Endothelial cell of umbilical vein (primary cell): Measurements from ENCODE around the gene PHACTR1. TPM values are rescaled to one million over a fixed set of nuclear protein-coding genes. Genes with fewer than 3 reads are reported as not detected.

Experiments used
- BruUV-seq: library from RNA; stranded (reverse); fragments of 400-500 nt; replicated peaks from 2 replicates; lab custom pipeline; 2021; lab: Mats Ljungman, UMichigan
- CTCF ChIA-PET: fragments of 300-600, 350-600 bp; sonication (Branson Sonifier 250); formaldehyde crosslinking; loops from one replicate; lab custom pipeline; 2021; ENCODE audit warnings: antibody characterized with exemption, inconsistent platforms; lab: Charles Lee
- POLR2A ChIA-PET: fragments of 300-600, 350-600 bp; sonication (Branson Sonifier 250); formaldehyde crosslinking; loops from one replicate; lab custom pipeline; 2021; ENCODE audit warnings: antibody characterized with exemption, inconsistent platforms; lab: Charles Lee
- DNase-seq: peaks from one replicate; pipeline ENCODE4 v3.0.0-alpha.2; 2011; ENCODE audit warnings: low read depth, low spot score
- FAIRE-seq: peaks from 2 replicates; lab custom pipeline; 2011; peaks lifted over from hg19 to GRCh38; lab: Jason Lieb, UNC
- H2AFZ ChIP-seq: 2 replicates; pipeline ENCODE4 v1.6.0; 2012; ENCODE audit warnings: low read depth, low read length, control low read depth, inconsistent platforms
- H3K27ac ChIP-seq: 2 replicates; pipeline ENCODE4 v1.5.1; 2011; ENCODE audit warnings: low read depth, mild to moderate bottlenecking, control low read depth, low read length, moderate library complexity; ENCODE audit not compliant: insufficient read depth
- H3K27me3 ChIP-seq, 2 experiments: 2 replicates each; pipeline versions ENCODE4 v1.6.0 to v1.6.1; 2011; ENCODE audit warnings: low read length in 2 of 2, mixed read lengths in 1 of 2; ENCODE audit not compliant: control insufficient read depth in 2 of 2, insufficient read depth in 2 of 2
- H3K36me3 ChIP-seq, 2 experiments: 2 replicates in 1 of 2; 3 replicates in 1 of 2; pipeline ENCODE4 v1.5.1; 2011; ENCODE audit warnings: low read length in 2 of 2, mild to moderate bottlenecking in 1 of 2, moderate library complexity in 1 of 2; ENCODE audit not compliant: control insufficient read depth in 2 of 2, insufficient read depth in 2 of 2; ENCODE audit errors: extremely low read depth in 1 of 2
- H3K4me1 ChIP-seq: 3 replicates; pipeline ENCODE4 v1.5.1; 2011; ENCODE audit warnings: mild to moderate bottlenecking, low read length; ENCODE audit not compliant: control insufficient read depth, insufficient read depth; ENCODE audit errors: extremely low read depth
- H3K4me2 ChIP-seq: 2 replicates; pipeline ENCODE4 v1.6.1; 2011; ENCODE audit warnings: low read length, control low read depth, mixed read lengths; ENCODE audit not compliant: insufficient read depth
- H3K4me3 ChIP-seq, 3 experiments: fragments of 200-600 bp in 1 of 3; sonication (generic), shearing (Covaris generic) in 1 of 3; replicated peaks in 1 of 3; 2 replicates each; pipeline ENCODE4 v1.5.1; 2011 to 2016; ENCODE audit warnings: control low read depth in 3 of 3, low read length in 3 of 3, mild to moderate bottlenecking in 2 of 3, inconsistent platforms in 1 of 3, low read depth in 1 of 3, moderate library complexity in 1 of 3; ENCODE audit not compliant: insufficient read depth in 1 of 3
- H3K79me2 ChIP-seq: 2 replicates; pipeline ENCODE4 v1.6.0; 2012; ENCODE audit warnings: low read length, inconsistent platforms; ENCODE audit not compliant: control insufficient read depth, insufficient read depth
- H3K9ac ChIP-seq: replicated peaks from 2 replicates; pipeline ENCODE3; 2011; ENCODE audit warnings: low read length, control low read depth; ENCODE audit not compliant: insufficient read depth; ENCODE audit errors: extremely low read depth
- H3K9me1 ChIP-seq: replicated peaks from 3 replicates; pipeline ENCODE4 v1.6.0; 2011; ENCODE audit warnings: mild to moderate bottlenecking, low read length; ENCODE audit not compliant: control insufficient read depth, insufficient read depth; ENCODE audit errors: extremely low read depth
- H3K9me3 ChIP-seq: replicated peaks from 2 replicates; pipeline ENCODE4 v1.5.1; 2012; ENCODE audit warnings: low read length, inconsistent platforms; ENCODE audit not compliant: control insufficient read depth, insufficient read depth
- H4K20me1 ChIP-seq: replicated peaks from 2 replicates; pipeline ENCODE3; 2011; ENCODE audit warnings: mild to moderate bottlenecking, low read length; ENCODE audit not compliant: control insufficient read depth, insufficient read depth; ENCODE audit errors: extremely low read depth
- EZH2 ChIP-seq: IDR thresholded peaks from 2 replicates; pipeline ENCODE4 v1.6.1; 2012; ENCODE audit warnings: borderline replicate concordance, low read depth, mild to moderate bottlenecking, moderate library complexity, low read length, inconsistent platforms; ENCODE audit not compliant: severe bottlenecking
- FOS ChIP-seq: IDR thresholded peaks from 2 replicates; pipeline ENCODE4 v1.6.1; 2011; ENCODE audit warnings: mild to moderate bottlenecking, low read length, moderate library complexity, borderline replicate concordance; ENCODE audit not compliant: insufficient read depth
- GATA2 ChIP-seq: IDR thresholded peaks from 2 replicates; pipeline ENCODE4 v1.7.0; 2011; ENCODE audit warnings: low read depth, mild to moderate bottlenecking, moderate library complexity, mixed read lengths, low read length; ENCODE audit not compliant: insufficient read length, insufficient read depth
- JUN ChIP-seq: IDR thresholded peaks from 2 replicates; pipeline ENCODE4 v1.6.1; 2011; ENCODE audit warnings: borderline replicate concordance, low read depth; ENCODE audit not compliant: insufficient read length, insufficient read depth
- MYC ChIP-seq: IDR thresholded peaks from one replicate; pipeline ENCODE4 v1.6.1; 2011; ENCODE audit warnings: mild to moderate bottlenecking, low read depth, low read length
- POLR2A ChIP-seq: IDR thresholded peaks from 2 replicates; pipeline ENCODE4 v1.6.1; 2012; ENCODE audit warnings: low read depth, mild to moderate bottlenecking, control low read depth, low read length
- POLR2AphosphoS5 ChIP-seq: IDR thresholded peaks from 2 replicates; pipeline ENCODE4 v1.6.1; 2012; ENCODE audit warnings: low read depth, mild to moderate bottlenecking, control low read depth, low read length, moderate library complexity; ENCODE audit not compliant: insufficient read depth
- dilution Hi-C: fragments of 300-500 bp; cut with MboI; formaldehyde crosslinking; loops from one replicate; pipeline ENCODE4 v1.15.0; 2019; ENCODE audit warnings: low sequenced_read_pairs; ENCODE audit not compliant: extremely low pct_ligation_motif_present
- intact Hi-C: fragments of 100-400 bp; cut with micrococcal nuclease; formaldehyde crosslinking; loops from one replicate; pipeline ENCODE4 v1.10.0; 2022
- polyA plus RNA-seq, 4 experiments: library from polyadenylated mRNA; depleted of rRNA in 3 of 4; stranded (reverse) in 3 of 4; unstranded in 1 of 4; fragments of >200 nt; gene quantifications; 2 replicates each; pipeline versions ENCODE4 v1.2.1 to v1.2.3, GENCODE V29; 2011 to 2012; ENCODE audit warnings: missing spikeins in 1 of 4
- total RNA-seq: library from RNA; stranded (reverse); gene quantifications from 2 replicates; pipeline ENCODE4 v1.2.3, GENCODE V29; 2021
- TF ChIP-seq, protein P1 (sequence below): IDR thresholded peaks from 2 replicates; pipeline ENCODE4 v1.6.1; 2011; ENCODE audit not compliant: insufficient read depth, insufficient read length
- TF ChIP-seq, protein P2 (sequence below), 2 donors: IDR thresholded peaks; 1 replicate in 1 of 2; 2 replicates in 1 of 2; pipeline ENCODE4 v1.5.1; 2011; ENCODE audit warnings: low read length in 2 of 2, mild to moderate bottlenecking in 2 of 2, moderate library complexity in 2 of 2, control low read depth in 1 of 2, inconsistent platforms in 1 of 2, low read depth in 1 of 2; ENCODE audit not compliant: insufficient read depth in 1 of 2; ENCODE audit errors: extremely low read depth in 1 of 2

The PHACTR1 gene
- total and polyA plus RNA-seq, 2 donors (not counting 3 experiments of a cell fraction or from before 2014, with no cell fraction given) = 2.4 to 23.2 TPM

GRCh38 chr6:13032566-13032965, 316.0 kb downstream of the PHACTR1 start:
- dilution Hi-C loops = no loop called here

GRCh38 chr6:13033145-13033544, 316.6 kb downstream of the PHACTR1 start:
- intact Hi-C loops = no loop called here

More at GRCh38 chr6:13032566-13032965, 316.0 kb downstream of the PHACTR1 start:
- DNase-seq (no peak), FAIRE-seq (no peak)
- Histone ChIP-seq H3K79me2 (no peaks in the 10 kb centered on the region), H3K9ac (no peak overlapping the region), H3K36me3 (no peaks in the 10 kb centered on the region), H2AFZ (no peak overlapping the region), H3K4me2 (no peak overlapping the region), H4K20me1 (no peaks in the 10 kb centered on the region), H3K4me3 (no peak overlapping the region), H3K4me1 (no peaks in the 10 kb centered on the region), H3K27ac (no peak overlapping the region), H3K27me3 (no peaks in the 10 kb centered on the region), H3K9me3 (no peaks in the 10 kb centered on the region), H3K9me1 (no peaks in the 10 kb centered on the region)
- ChIA-PET POLR2A (no interaction called here), CTCF (interaction anchor here (0.7 to 1.5 kb wide), 3 partner anchors 12 to 30 kb away, joined by 3 read pairs; no protein-coding TSS in a partner anchor)
- no peak for TF ChIP-seq FOS
- TF ChIP-seq POLR2A = no peak
- TF ChIP-seq MYC = no peak
- TF ChIP-seq, protein P1, sequence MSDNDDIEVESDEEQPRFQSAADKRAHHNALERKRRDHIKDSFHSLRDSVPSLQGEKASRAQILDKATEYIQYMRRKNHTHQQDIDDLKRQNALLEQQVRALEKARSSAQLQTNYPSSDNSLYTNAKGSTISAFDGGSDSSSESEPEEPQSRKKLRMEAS = no peak
- TF ChIP-seq, protein P2, sequence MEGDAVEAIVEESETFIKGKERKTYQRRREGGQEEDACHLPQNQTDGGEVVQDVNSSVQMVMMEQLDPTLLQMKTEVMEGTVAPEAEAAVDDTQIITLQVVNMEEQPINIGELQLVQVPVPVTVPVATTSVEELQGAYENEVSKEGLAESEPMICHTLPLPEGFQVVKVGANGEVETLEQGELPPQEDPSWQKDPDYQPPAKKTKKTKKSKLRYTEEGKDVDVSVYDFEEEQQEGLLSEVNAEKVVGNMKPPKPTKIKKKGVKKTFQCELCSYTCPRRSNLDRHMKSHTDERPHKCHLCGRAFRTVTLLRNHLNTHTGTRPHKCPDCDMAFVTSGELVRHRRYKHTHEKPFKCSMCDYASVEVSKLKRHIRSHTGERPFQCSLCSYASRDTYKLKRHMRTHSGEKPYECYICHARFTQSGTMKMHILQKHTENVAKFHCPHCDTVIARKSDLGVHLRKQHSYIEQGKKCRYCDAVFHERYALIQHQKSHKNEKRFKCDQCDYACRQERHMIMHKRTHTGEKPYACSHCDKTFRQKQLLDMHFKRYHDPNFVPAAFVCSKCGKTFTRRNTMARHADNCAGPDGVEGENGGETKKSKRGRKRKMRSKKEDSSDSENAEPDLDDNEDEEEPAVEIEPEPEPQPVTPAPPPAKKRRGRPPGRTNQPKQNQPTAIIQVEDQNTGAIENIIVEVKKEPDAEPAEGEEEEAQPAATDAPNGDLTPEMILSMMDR (IDR thresholded peaks at IDR 0.05; ENCODE audit: extremely low read depth in 1 of 2, insufficient read depth in 1 of 2, low read depth in 1 of 2, low read length in 2 of 2) = no peak
- no TSS peak for BruUV-seq
- intact Hi-C loops = no loop called here

More at GRCh38 chr6:13033145-13033544, 316.6 kb downstream of the PHACTR1 start:
- Histone ChIP-seq H3K4me2 (no peak overlapping the region), H3K27ac (no peak overlapping the region), H3K4me3 (no peak overlapping the region), H3K27me3 (no peaks in the 10 kb centered on the region), H3K4me1 (no peaks in the 10 kb centered on the region), H3K79me2 (no peaks in the 10 kb centered on the region), H3K9ac (no peak overlapping the region), H3K9me3 (no peaks in the 10 kb centered on the region), H3K36me3 (no peaks in the 10 kb centered on the region), H2AFZ (no peak overlapping the region), H3K9me1 (no peaks in the 10 kb centered on the region), H4K20me1 (no peaks in the 10 kb centered on the region)
- no peak for DNase-seq
- TF ChIP-seq MYC (no peak), POLR2A (no peak), FOS (no peak), EZH2 (no peak), JUN (no peak), GATA2 (no peak), POLR2AphosphoS5 (no peak)
- TF ChIP-seq, protein P2 (IDR thresholded peaks at IDR 0.05; ENCODE audit: extremely low read depth in 1 of 2, insufficient read depth in 1 of 2, low read depth in 1 of 2, low read length in 2 of 2) = no peak
- TF ChIP-seq, protein P1 = no peak
- FAIRE-seq = no peak
- dilution Hi-C loops = no loop called here
- CTCF ChIA-PET = interaction anchor here (1.5 kb wide), 2 partner anchors 12 to 14 kb away, joined by 3 read pairs; no protein-coding TSS in a partner anchor
- no TSS peak for BruUV-seq
- POLR2A ChIA-PET = no interaction called here
